Measurements from ENCODE around the gene MED20. TPM values are rescaled to one million over a fixed set of nuclear protein-coding genes. Genes with fewer than 3 reads are reported as not detected.

MED20 gene
- total and polyA plus RNA-seq, 2 of the 8 experiments (the other 6 are each of a cell fraction or from before 2014, with no cell fraction given): 38.7 to 51.8 TPM

GRCh38 chr6:41929924-41930323, 9.0 kb upstream of the MED20 start:
- Histone ChIP-seq H2AFZ (ENCODE audit: low read length) (no peak overlapping the region), H2BK120ac (replicated peaks; ENCODE audit: low read depth, low read length) (no peak overlapping the region), H3K4me2 (ENCODE audit: insufficient read depth in 1 of 2, low read depth in 2 of 2, low read length in 2 of 2) (no peak overlapping the region), H3K79me1 (ENCODE audit: low read depth, low read length) (peaks cover 8% of the 10 kb centered on the region), H3K79me2 (ENCODE audit: control insufficient read depth in 1 of 2, insufficient read depth in 2 of 2, low read length in 2 of 2) (peaks cover 1 to 12% of the 10 kb centered on the region in 2 experiments), H3K23me2 (ENCODE audit: low read depth, low read length) (no peaks in the 10 kb centered on the region), H2AK5ac (ENCODE audit: low read depth, low read length) (no peak overlapping the region), H2BK15ac (ENCODE audit: low read length) (no peak overlapping the region), H3K4ac (replicated peaks; ENCODE audit: insufficient read length, low read depth, low read length) (no peak overlapping the region), H3K27me3 (replicated peaks in 1 of 4; ENCODE audit: control insufficient read depth in 3 of 4, extremely low read depth in 1 of 4, insufficient read depth in 3 of 4, low read length in 3 of 4) (no peaks in the 10 kb centered on the region), H4K5ac (ENCODE audit: insufficient read length, low read depth, low read length) (no peak overlapping the region), H2BK5ac (ENCODE audit: low read depth, low read length) (no peak overlapping the region), H2BK20ac (ENCODE audit: low read length) (no peak overlapping the region), H3K4me3 (ENCODE audit: extremely low read depth in 1 of 4, insufficient read depth in 2 of 4, low read depth in 3 of 4, low read length in 4 of 4) (no peak overlapping the region), H4K91ac (replicated peaks; ENCODE audit: insufficient read length, low read length) (no peak overlapping the region), H4K8ac (ENCODE audit: extremely low read depth, insufficient read depth, low read length) (no peak overlapping the region), H2BK12ac (ENCODE audit: low read depth, low read length) (no peak overlapping the region), H3K36me3 (ENCODE audit: control insufficient read depth in 2 of 4, insufficient read depth in 4 of 4, low read length in 3 of 4) (peaks cover 54 to 86% (median 78%) of the 10 kb centered on the region in 4 experiments), H3K9me3 (ENCODE audit: insufficient read depth in 2 of 2, low read depth in 1 of 2, low read length in 1 of 2) (no peaks in the 10 kb centered on the region), H3K9ac (replicated peaks in 1 of 4; ENCODE audit: extremely low read depth in 1 of 4, low read depth in 3 of 4, low read length in 3 of 4) (no peak overlapping the region), H3K56ac (replicated peaks; ENCODE audit: insufficient read length, low read depth, low read length) (no peak overlapping the region), H3K4me1 (replicated peaks in 1 of 4; ENCODE audit: control insufficient read depth in 3 of 4, insufficient read depth in 4 of 4, low read length in 3 of 4) (no peaks in the 10 kb centered on the region), H3K14ac (ENCODE audit: insufficient read length) (no peak overlapping the region), H3K23ac (ENCODE audit: insufficient read length) (no peak overlapping the region), H4K20me1 (replicated peaks in 1 of 2; ENCODE audit: control insufficient read depth in 1 of 2, insufficient read depth in 2 of 2, low read length in 2 of 2) (peaks cover 6 to 19% of the 10 kb centered on the region in 2 experiments), H3K27ac (ENCODE audit: low read depth, low read length) (no peak overlapping the region), H3K18ac (ENCODE audit: extremely low read depth, low read length) (no peak overlapping the region)
- ChIA-PET POLR2A (ENCODE audit: partially characterized antibody) (interaction anchor here (0.7 to 16.6 kb wide), 5 partner anchors 4 to 121 kb away, joined by 3 to 235 read pairs (median 6); partner anchors contain the start of genes BYSL, CCND3 and MED20), CTCF (ENCODE audit: partially characterized antibody) (interaction anchor here (0.8 to 11.4 kb wide), 8 partner anchors 9 to 114 kb away, joined by 3 to 166 read pairs (median 6); partner anchors contain the start of genes BYSL, CCND3 and MED20)
- no peak for DNase-seq (ENCODE audit: low read depth in 1 of 2, low spot score in 2 of 2)
- no peak for FAIRE-seq
- WGBS, 2 experiments (ENCODE audit: extremely low coverage in 1 of 2, insufficient coverage in 1 of 2, insufficient read length in 1 of 2, insufficient replicate concordance in 2 of 2, low coverage in 1 of 2, low lambda C conversion rate in 2 of 2, missing lambda C conversion rate in 1 of 2): 93% methylated on average over 6 of the region's 6 CpGs; no CpG with 5 or more reads in 1 of the 2 experiments
- TF ChIP-seq KDM1A (IDR thresholded peaks at IDR 0.05; ENCODE audit: borderline replicate concordance, low read length) (no peak), TAF1 (IDR thresholded peaks at IDR 0.05; ENCODE audit: low read depth, low read length) (no peak), POLR2AphosphoS5 (IDR thresholded peaks at IDR 0.05; ENCODE audit: low read depth, low read length) (no peak), SP1 (IDR thresholded peaks at IDR 0.05; ENCODE audit: low read depth, low read length) (no peak), TBP (IDR thresholded peaks at IDR 0.05; ENCODE audit: low read depth, low read length) (no peak), TAF7 (optimal IDR thresholded peaks at IDR 0.05; ENCODE audit: borderline replicate concordance, low read depth, low read length) (no peak), PHF8 (conservative IDR thresholded peaks at IDR 0.05; ENCODE audit: low read depth, low read length) (no peak), RAD21 (IDR thresholded peaks at IDR 0.05 in 1 of 2, conservative IDR thresholded peaks at IDR 0.05 in 1 of 2; ENCODE audit: low read depth in 2 of 2, low read length in 2 of 2) (no peak), YY1 (IDR thresholded peaks at IDR 0.05; ENCODE audit: low read depth, low read length) (no peak), POLR2A (IDR thresholded peaks at IDR 0.05; ENCODE audit: control extremely low read depth in 1 of 2, low read depth in 2 of 2, low read length in 2 of 2) (no peak; a peak in 1 of 3 replicates)
